Liver (tissue), 9 donors: ENCODE measurements around the gene TMED6. TPM values are rescaled to one million over a fixed set of nuclear protein-coding genes. Genes with fewer than 3 reads are reported as not detected.

Source experiments
- DNase-seq: peaks from one replicate; pipeline ENCODE4 v3.0.0-alpha.2; 2017; ENCODE audit warnings: low spot score
- H3K27ac ChIP-seq, 2 donors: one replicate each; pipeline ENCODE4 v1.7.0; 2013; ENCODE audit warnings: inconsistent platforms in 2 of 2, low read length in 2 of 2, control low read depth in 1 of 2, low read depth in 1 of 2, mild to moderate bottlenecking in 1 of 2
- H3K27me3 ChIP-seq, 4 donors: one replicate each; pipeline versions ENCODE4 v1.6.1 to v1.7.0; 2013; ENCODE audit warnings: low read length in 3 of 4, inconsistent platforms in 1 of 4, mild to moderate bottlenecking in 1 of 4, moderate library complexity in 1 of 4; ENCODE audit not compliant: control insufficient read depth in 4 of 4, insufficient read depth in 4 of 4
- H3K36me3 ChIP-seq, 4 donors: one replicate each; pipeline versions ENCODE4 v1.6.1 to v1.7.0; 2013; ENCODE audit warnings: low read length in 3 of 4, mild to moderate bottlenecking in 3 of 4, low read depth in 1 of 4, moderate library complexity in 1 of 4; ENCODE audit not compliant: control insufficient read depth in 4 of 4, insufficient read depth in 3 of 4
- H3K4me1 ChIP-seq, 4 donors: one replicate each; pipeline versions ENCODE4 v1.6.1 to v1.7.0; 2013; ENCODE audit warnings: low read length in 3 of 4, mild to moderate bottlenecking in 3 of 4, moderate library complexity in 1 of 4; ENCODE audit not compliant: control insufficient read depth in 4 of 4, insufficient read depth in 4 of 4
- H3K4me3 ChIP-seq, 3 donors: one replicate each; pipeline versions ENCODE4 v1.6.1 to v1.7.0; 2013; ENCODE audit warnings: low read length in 3 of 3, control low read depth in 1 of 3, low read depth in 1 of 3, mild to moderate bottlenecking in 1 of 3
- H3K9ac ChIP-seq, 2 donors: one replicate each; pipeline ENCODE4 v1.7.0; 2013; ENCODE audit warnings: low read length in 2 of 2, mild to moderate bottlenecking in 2 of 2, moderate library complexity in 2 of 2, control low read depth in 1 of 2, low read depth in 1 of 2
- H3K9me3 ChIP-seq, 4 donors: one replicate each; pipeline versions ENCODE4 v1.6.1 to v1.7.0; 2013; ENCODE audit warnings: low read length in 3 of 4; ENCODE audit not compliant: control insufficient read depth in 4 of 4
- EGR1 ChIP-seq, 2 donors: IDR thresholded peaks; 2 replicates each; pipeline ENCODE4 v1.6.1; 2016 to 2018; ENCODE audit warnings: antibody characterized with exemption in 2 of 2, low read depth in 2 of 2
- FOXA1 ChIP-seq: IDR thresholded peaks from 2 replicates; pipeline ENCODE4 v1.6.1; 2016; ENCODE audit warnings: antibody characterized with exemption
- FOXA2 ChIP-seq: IDR thresholded peaks from 2 replicates; pipeline ENCODE4 v1.6.1; 2016; ENCODE audit warnings: antibody characterized with exemption
- GABPA ChIP-seq, 2 donors: IDR thresholded peaks in 1 of 2; conservative IDR thresholded peaks in 1 of 2; 2 replicates each; pipeline ENCODE4 v1.6.1; 2016; ENCODE audit warnings: antibody characterized with exemption in 2 of 2, mild to moderate bottlenecking in 1 of 2, moderate library complexity in 1 of 2
- HNF4A ChIP-seq, 2 donors: conservative IDR thresholded peaks; 2 replicates each; pipeline ENCODE4 v1.6.1; 2016; ENCODE audit warnings: antibody characterized with exemption in 2 of 2, mild to moderate bottlenecking in 2 of 2
- HNF4G ChIP-seq: IDR thresholded peaks from 2 replicates; pipeline ENCODE4 v1.6.1; 2016; ENCODE audit warnings: antibody characterized with exemption
- JUND ChIP-seq, 2 donors: IDR thresholded peaks; 2 replicates each; pipeline ENCODE4 v1.6.1; 2016; ENCODE audit warnings: antibody characterized with exemption in 2 of 2
- NR2F2 ChIP-seq: IDR thresholded peaks from 2 replicates; pipeline ENCODE4 v1.6.1; 2016; ENCODE audit warnings: antibody characterized with exemption
- RAD21 ChIP-seq, 2 donors: IDR thresholded peaks; 2 replicates each; pipeline ENCODE4 v1.6.1; 2016; ENCODE audit warnings: antibody characterized with exemption in 2 of 2, mild to moderate bottlenecking in 2 of 2
- RXRA ChIP-seq, 2 donors: IDR thresholded peaks; 2 replicates each; pipeline ENCODE4 v1.6.1; 2017 to 2018; ENCODE audit warnings: antibody characterized with exemption in 2 of 2, mild to moderate bottlenecking in 1 of 2
- SP1 ChIP-seq: IDR thresholded peaks from 2 replicates; pipeline ENCODE4 v1.6.1; 2018; ENCODE audit warnings: antibody characterized with exemption, mild to moderate bottlenecking
- TAF1 ChIP-seq: conservative IDR thresholded peaks from 2 replicates; pipeline ENCODE4 v1.6.1; 2016; ENCODE audit warnings: antibody characterized with exemption, mild to moderate bottlenecking
- YY1 ChIP-seq: IDR thresholded peaks from 2 replicates; pipeline ENCODE4 v1.6.1; 2016; ENCODE audit warnings: antibody characterized with exemption, mild to moderate bottlenecking
- WGBS: extraction: QIAGEN DNeasy Blood & Tissue Kit; methylation state at CpG from one replicate; pipeline ENCODE4 v1.1.7; 2013; 5-methylcytosine and 5-hydroxymethylcytosine counted together
- polyA plus RNA-seq, 2 donors: library from polyadenylated mRNA; stranded (reverse) in 1 of 2; unstranded in 1 of 2; fragments of 200-250 nt in 1 of 2; fragments of >200 nt in 1 of 2; fragmentation: Nextera tagmentation in 1 of 2; extraction: Ambion mirVana in 1 of 2; gene quantifications; one replicate each; pipeline versions ENCODE4 v1.2.1 to v1.2.3, GENCODE V29; 2013 to 2015
- total RNA-seq, 2 donors: library from RNA; depleted of rRNA; stranded (reverse); fragments of >200 nt; gene quantifications; one replicate each; pipeline ENCODE4 v1.2.3, GENCODE V29; 2014
- TF ChIP-seq, protein P1 (sequence below): IDR thresholded peaks from 2 replicates; pipeline ENCODE4 v1.6.1; 2016; ENCODE audit warnings: antibody characterized with exemption
- TF ChIP-seq, protein P2 (sequence below): IDR thresholded peaks from 2 replicates; pipeline ENCODE4 v1.6.1; 2016; ENCODE audit warnings: antibody characterized with exemption
- TF ChIP-seq, protein P3 (sequence below): fragments of 150-350 bp; IDR thresholded peaks from 2 replicates; pipeline ENCODE4 v1.5.1; 2017; ENCODE audit warnings: improper control_type of control experiment, low read depth, low read length; ENCODE audit not compliant: missing input control
- TF ChIP-seq, protein P4 (sequence below): IDR thresholded peaks from 2 replicates; pipeline ENCODE4 v1.6.1; 2016; ENCODE audit warnings: antibody characterized with exemption, mild to moderate bottlenecking
- TF ChIP-seq, protein P5 (sequence below): IDR thresholded peaks from 2 replicates; pipeline ENCODE4 v1.6.1; 2016; ENCODE audit warnings: antibody characterized with exemption
- donor health status: healthy.
- donor health status: healthy.
- donor health status: healthy.
- donor health status: healthy.
- donor health status: healthy.

The TMED6 gene
- total and polyA plus RNA-seq, 4 donors: 0.18 to 46.2 (median 11.0) TPM

DNA sequence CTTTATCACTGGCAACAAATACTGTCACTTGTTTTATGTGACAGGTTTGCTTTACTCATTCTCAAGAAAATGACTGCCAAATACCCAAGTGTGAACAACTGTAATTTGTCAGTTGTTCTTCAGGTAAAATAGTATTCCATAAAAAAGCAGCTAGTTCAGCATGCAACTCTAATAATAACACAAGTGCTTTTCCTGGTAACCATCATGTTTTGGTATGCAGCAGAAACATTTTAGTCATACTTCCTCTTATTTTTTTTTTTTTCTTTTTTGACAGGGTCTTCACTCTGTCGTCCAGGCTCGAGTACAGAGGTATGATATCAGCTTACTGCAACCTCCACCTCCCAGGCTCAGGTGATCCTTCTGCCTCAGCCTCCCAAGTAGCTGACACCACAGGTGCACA is 29.6 kb upstream of the TMED6 start:
- no peaks in the 10 kb centered on the region for H3K9me3 ChIP-seq
- peaks cover 0 to 10% (median 3%) of the 10 kb centered on the region in 4 donors for H3K4me1 ChIP-seq
- TF ChIP-seq, protein P1, sequence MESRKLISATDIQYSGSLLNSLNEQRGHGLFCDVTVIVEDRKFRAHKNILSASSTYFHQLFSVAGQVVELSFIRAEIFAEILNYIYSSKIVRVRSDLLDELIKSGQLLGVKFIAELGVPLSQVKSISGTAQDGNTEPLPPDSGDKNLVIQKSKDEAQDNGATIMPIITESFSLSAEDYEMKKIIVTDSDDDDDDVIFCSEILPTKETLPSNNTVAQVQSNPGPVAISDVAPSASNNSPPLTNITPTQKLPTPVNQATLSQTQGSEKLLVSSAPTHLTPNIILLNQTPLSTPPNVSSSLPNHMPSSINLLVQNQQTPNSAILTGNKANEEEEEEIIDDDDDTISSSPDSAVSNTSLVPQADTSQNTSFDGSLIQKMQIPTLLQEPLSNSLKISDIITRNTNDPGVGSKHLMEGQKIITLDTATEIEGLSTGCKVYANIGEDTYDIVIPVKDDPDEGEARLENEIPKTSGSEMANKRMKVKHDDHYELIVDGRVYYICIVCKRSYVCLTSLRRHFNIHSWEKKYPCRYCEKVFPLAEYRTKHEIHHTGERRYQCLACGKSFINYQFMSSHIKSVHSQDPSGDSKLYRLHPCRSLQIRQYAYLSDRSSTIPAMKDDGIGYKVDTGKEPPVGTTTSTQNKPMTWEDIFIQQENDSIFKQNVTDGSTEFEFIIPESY: no peak
- TF ChIP-seq GABPA (IDR thresholded peaks at IDR 0.05 in 1 of 2, conservative IDR thresholded peaks at IDR 0.05 in 1 of 2) (no peak), RAD21 (IDR thresholded peaks at IDR 0.05) (no peak), SP1 (no peak)
- no peak overlapping the region for H3K9ac ChIP-seq
- H3K27ac ChIP-seq: no peak overlapping the region
- WGBS: 65% methylated on average over 2 of the region's 2 CpGs
- no peaks in the 10 kb centered on the region for H3K27me3 ChIP-seq
- no peak for DNase-seq
- H3K36me3 ChIP-seq: peaks cover 5 to 44% (median 36%) of the 10 kb centered on the region in 4 donors
- no peak overlapping the region for H3K4me3 ChIP-seq

DNA sequence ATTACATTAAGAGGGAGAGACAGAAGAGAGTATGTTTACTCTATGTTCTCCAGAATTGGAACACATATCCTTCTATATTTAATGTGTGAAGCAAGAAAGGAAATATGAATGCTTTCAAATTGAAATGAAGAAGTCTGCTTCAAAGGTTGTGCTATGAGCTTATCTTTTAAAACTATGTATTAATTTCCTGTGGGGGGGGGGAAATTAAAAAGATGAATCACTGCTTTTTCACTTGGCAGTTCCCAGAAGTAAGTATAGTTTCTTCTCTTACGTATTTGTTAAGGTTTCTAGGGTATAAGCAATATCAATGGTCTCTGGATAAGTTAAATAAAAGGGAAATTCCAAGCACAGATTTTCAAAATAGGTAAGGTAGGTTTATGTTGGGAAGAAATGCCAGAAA is 27.2 kb upstream of the TMED6 start:
- Histone ChIP-seq H3K36me3 (peaks cover 5 to 44% (median 34%) of the 10 kb centered on the region in 4 donors), H3K9me3 (no peaks in the 10 kb centered on the region), H3K4me1 (peaks cover 0 to 2% (median 0%) of the 10 kb centered on the region in 4 donors), H3K27me3 (no peaks in the 10 kb centered on the region), H3K9ac (no peak overlapping the region), H3K27ac (no peak overlapping the region), H3K4me3 (no peak overlapping the region)
- TF ChIP-seq JUND (IDR thresholded peaks at IDR 0.05) (no peak), NR2F2 (no peak), HNF4A (conservative IDR thresholded peaks at IDR 0.05) (no peak)
- no peak for DNase-seq
- WGBS: 81% methylated on average over 1 of the region's 1 CpG

DNA sequence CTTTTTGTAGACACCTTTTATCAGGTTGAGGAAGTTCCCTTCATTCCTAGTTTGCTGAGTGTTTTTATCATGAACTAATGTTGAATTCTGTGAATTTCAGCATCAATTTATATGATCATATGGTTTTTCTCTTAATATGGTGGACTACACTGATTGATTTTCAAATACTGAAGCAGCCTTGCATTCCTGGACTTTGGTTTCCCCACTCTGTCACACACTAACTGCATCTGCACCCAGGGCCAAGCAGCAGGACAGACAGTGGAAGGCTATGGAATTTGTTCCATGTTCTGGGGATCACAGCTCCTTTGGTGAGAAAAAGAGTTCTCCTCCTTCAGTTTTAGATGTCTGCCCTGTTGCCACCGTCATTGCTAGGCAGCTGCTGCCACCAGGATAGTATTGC is 26.4 kb upstream of the TMED6 start:
- Histone ChIP-seq H3K4me1 (peaks cover 0 to 9% (median 6%) of the 10 kb centered on the region in 4 donors), H3K9ac (no peak overlapping the region), H3K9me3 (no peaks in the 10 kb centered on the region), H3K4me3 (no peak overlapping the region), H3K27ac (no peak overlapping the region), H3K36me3 (peaks cover 5 to 41% (median 33%) of the 10 kb centered on the region in 4 donors), H3K27me3 (no peaks in the 10 kb centered on the region)
- TF ChIP-seq HNF4G (no peak), TAF1 (no peak), FOXA2 (no peak), RXRA (IDR thresholded peaks at IDR 0.05) (no peak), JUND (IDR thresholded peaks at IDR 0.05) (no peak), RAD21 (IDR thresholded peaks at IDR 0.05) (no peak), SP1 (no peak), NR2F2 (no peak), YY1 (no peak), GABPA (IDR thresholded peaks at IDR 0.05 in 1 of 2, conservative IDR thresholded peaks at IDR 0.05 in 1 of 2) (no peak), FOXA1 (no peak), HNF4A (conservative IDR thresholded peaks at IDR 0.05) (no peak), EGR1 (IDR thresholded peaks at IDR 0.05; ENCODE audit: low read depth in 2 of 2) (no peak)
- TF ChIP-seq, protein P2, sequence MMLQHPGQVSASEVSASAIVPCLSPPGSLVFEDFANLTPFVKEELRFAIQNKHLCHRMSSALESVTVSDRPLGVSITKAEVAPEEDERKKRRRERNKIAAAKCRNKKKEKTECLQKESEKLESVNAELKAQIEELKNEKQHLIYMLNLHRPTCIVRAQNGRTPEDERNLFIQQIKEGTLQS: no peak
- TF ChIP-seq, protein P3, sequence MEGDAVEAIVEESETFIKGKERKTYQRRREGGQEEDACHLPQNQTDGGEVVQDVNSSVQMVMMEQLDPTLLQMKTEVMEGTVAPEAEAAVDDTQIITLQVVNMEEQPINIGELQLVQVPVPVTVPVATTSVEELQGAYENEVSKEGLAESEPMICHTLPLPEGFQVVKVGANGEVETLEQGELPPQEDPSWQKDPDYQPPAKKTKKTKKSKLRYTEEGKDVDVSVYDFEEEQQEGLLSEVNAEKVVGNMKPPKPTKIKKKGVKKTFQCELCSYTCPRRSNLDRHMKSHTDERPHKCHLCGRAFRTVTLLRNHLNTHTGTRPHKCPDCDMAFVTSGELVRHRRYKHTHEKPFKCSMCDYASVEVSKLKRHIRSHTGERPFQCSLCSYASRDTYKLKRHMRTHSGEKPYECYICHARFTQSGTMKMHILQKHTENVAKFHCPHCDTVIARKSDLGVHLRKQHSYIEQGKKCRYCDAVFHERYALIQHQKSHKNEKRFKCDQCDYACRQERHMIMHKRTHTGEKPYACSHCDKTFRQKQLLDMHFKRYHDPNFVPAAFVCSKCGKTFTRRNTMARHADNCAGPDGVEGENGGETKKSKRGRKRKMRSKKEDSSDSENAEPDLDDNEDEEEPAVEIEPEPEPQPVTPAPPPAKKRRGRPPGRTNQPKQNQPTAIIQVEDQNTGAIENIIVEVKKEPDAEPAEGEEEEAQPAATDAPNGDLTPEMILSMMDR: no peak
- TF ChIP-seq, protein P4, sequence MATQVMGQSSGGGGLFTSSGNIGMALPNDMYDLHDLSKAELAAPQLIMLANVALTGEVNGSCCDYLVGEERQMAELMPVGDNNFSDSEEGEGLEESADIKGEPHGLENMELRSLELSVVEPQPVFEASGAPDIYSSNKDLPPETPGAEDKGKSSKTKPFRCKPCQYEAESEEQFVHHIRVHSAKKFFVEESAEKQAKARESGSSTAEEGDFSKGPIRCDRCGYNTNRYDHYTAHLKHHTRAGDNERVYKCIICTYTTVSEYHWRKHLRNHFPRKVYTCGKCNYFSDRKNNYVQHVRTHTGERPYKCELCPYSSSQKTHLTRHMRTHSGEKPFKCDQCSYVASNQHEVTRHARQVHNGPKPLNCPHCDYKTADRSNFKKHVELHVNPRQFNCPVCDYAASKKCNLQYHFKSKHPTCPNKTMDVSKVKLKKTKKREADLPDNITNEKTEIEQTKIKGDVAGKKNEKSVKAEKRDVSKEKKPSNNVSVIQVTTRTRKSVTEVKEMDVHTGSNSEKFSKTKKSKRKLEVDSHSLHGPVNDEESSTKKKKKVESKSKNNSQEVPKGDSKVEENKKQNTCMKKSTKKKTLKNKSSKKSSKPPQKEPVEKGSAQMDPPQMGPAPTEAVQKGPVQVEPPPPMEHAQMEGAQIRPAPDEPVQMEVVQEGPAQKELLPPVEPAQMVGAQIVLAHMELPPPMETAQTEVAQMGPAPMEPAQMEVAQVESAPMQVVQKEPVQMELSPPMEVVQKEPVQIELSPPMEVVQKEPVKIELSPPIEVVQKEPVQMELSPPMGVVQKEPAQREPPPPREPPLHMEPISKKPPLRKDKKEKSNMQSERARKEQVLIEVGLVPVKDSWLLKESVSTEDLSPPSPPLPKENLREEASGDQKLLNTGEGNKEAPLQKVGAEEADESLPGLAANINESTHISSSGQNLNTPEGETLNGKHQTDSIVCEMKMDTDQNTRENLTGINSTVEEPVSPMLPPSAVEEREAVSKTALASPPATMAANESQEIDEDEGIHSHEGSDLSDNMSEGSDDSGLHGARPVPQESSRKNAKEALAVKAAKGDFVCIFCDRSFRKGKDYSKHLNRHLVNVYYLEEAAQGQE: no peak
- TF ChIP-seq, protein P5, sequence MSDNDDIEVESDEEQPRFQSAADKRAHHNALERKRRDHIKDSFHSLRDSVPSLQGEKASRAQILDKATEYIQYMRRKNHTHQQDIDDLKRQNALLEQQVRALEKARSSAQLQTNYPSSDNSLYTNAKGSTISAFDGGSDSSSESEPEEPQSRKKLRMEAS: no peak
- TF ChIP-seq, protein P1: no peak
- WGBS: 100% methylated on average over 1 of the region's 1 CpG
- no peak for DNase-seq
